ENCODE measurements around the gene ADGRF1.

The ADGRF1 gene

GRCh38 chr6:47079638-47080037 is 37.5 kb upstream of the ADGRF1 start:
- H3K27ac ChIP-seq: no peak overlapping the region
- TF ChIP-seq, protein P1, sequence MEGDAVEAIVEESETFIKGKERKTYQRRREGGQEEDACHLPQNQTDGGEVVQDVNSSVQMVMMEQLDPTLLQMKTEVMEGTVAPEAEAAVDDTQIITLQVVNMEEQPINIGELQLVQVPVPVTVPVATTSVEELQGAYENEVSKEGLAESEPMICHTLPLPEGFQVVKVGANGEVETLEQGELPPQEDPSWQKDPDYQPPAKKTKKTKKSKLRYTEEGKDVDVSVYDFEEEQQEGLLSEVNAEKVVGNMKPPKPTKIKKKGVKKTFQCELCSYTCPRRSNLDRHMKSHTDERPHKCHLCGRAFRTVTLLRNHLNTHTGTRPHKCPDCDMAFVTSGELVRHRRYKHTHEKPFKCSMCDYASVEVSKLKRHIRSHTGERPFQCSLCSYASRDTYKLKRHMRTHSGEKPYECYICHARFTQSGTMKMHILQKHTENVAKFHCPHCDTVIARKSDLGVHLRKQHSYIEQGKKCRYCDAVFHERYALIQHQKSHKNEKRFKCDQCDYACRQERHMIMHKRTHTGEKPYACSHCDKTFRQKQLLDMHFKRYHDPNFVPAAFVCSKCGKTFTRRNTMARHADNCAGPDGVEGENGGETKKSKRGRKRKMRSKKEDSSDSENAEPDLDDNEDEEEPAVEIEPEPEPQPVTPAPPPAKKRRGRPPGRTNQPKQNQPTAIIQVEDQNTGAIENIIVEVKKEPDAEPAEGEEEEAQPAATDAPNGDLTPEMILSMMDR (IDR thresholded peaks at IDR 0.05): no peak
- no peak for DNase-seq (ENCODE audit: low spot score)
- H3K4me3 ChIP-seq: no peak overlapping the region

GRCh38 chr6:47078991-47079390 is 36.9 kb upstream of the ADGRF1 start:
- no peak overlapping the region for H3K4me3 ChIP-seq
- TF ChIP-seq, protein P1 (IDR thresholded peaks at IDR 0.05): no peak
- DNase-seq (ENCODE audit: low spot score): no peak
- H3K27ac ChIP-seq: no peak overlapping the region

DNA sequence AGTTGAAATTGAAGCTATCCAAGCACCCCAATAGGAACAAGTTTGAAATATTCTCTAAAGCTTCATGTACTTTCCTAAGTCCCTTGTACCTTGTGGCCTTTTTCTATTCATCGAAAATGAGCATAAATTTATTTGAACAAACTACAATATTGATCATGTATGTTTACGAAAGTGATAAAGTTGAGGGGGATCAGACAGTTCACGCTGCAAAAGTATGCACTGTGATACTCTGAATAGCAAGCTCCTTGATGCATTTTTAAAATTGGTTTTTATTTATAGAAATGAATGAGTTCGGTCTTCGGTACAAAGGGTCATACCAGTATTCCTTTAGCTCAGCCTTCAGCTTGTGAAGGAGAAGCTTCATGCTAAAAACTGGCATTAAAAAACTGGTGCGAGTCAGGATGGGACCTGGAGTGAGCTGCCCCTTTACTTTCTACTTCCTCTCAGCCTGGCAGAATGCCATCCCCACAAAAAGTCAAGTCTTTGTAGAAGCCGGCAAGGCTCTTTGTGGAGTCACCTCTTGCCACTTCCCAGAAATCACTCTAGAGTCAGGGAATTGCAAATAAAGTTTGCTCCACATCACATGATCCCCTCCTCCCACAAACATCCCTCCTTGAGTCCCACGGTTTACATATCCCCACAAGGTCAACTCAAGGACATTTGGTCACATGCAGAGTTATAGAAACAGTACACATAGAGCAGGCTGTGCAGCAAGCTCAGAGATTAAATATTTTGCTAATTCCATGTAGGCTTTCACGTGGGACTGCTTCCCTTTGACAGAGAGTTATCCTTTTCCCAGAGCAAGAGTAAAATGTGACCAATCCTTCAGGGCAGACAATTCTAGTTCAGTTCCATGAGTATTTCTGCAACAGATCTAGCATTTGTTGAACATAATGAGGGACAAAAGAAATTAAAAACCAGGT is 34.6 kb upstream of the ADGRF1 start:
- DNase-seq (ENCODE audit: low spot score): no peak
- Histone ChIP-seq H3K27ac (no peak overlapping the region), H3K4me3 (no peak overlapping the region)
- TF ChIP-seq, protein P1 (IDR thresholded peaks at IDR 0.05): no peak

DNA sequence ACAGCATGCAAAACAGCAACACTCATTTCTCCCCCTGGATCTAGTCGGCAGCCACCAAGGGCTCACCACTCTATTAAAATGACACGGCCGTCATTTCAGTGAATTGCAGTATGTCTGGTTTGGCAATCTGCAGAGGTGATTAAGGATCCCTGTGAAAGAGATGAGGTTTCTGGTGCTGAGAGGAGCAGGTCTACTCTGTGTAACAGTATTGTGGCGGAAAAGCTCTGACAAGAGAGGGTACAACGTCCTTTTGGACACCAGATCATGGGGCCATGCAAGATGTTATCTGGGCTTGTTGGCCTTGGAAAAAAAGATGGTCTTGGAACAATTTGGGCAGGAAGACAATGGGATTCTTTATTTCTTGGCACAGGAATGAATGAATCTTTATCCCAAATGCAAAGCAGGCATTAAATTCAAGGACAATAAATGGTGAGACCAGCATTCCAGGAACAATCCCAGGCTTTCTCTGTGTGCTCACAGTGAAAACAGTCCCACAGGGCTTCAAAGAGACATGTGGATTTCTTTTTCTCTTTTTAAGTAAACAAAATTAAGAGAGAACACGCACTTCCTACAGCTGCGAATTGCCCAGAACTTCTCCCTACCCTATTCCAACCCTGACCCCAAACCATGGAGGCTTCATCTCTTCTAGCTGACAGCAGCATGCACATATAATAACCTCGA is 33.7 kb upstream of the ADGRF1 start:
- no peak for DNase-seq (ENCODE audit: low spot score)
- TF ChIP-seq, protein P1 (IDR thresholded peaks at IDR 0.05): no peak
- Histone ChIP-seq H3K4me3 (no peak overlapping the region), H3K27ac (no peak overlapping the region)

DNA sequence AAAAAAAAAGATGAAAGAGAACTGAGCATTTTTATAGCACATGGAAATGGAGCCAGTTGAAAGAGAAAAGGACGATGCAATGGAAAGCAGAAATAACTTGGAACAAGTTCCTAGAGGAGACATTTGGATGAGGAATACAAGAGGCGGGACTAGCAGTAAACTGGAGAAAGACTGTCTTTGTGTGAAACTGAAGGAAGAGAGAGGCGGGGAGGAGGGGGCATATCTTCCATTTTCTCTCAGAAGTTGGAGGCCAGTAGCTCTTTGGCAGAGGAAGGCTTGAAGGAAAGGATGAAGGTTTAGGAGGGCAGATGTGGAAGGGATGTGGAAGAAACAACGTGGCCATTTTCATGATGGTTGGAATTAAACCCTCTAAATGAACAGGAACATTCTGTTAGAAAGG is 33.0 kb upstream of the ADGRF1 start:
- H3K27ac ChIP-seq: no peak overlapping the region

DNA sequence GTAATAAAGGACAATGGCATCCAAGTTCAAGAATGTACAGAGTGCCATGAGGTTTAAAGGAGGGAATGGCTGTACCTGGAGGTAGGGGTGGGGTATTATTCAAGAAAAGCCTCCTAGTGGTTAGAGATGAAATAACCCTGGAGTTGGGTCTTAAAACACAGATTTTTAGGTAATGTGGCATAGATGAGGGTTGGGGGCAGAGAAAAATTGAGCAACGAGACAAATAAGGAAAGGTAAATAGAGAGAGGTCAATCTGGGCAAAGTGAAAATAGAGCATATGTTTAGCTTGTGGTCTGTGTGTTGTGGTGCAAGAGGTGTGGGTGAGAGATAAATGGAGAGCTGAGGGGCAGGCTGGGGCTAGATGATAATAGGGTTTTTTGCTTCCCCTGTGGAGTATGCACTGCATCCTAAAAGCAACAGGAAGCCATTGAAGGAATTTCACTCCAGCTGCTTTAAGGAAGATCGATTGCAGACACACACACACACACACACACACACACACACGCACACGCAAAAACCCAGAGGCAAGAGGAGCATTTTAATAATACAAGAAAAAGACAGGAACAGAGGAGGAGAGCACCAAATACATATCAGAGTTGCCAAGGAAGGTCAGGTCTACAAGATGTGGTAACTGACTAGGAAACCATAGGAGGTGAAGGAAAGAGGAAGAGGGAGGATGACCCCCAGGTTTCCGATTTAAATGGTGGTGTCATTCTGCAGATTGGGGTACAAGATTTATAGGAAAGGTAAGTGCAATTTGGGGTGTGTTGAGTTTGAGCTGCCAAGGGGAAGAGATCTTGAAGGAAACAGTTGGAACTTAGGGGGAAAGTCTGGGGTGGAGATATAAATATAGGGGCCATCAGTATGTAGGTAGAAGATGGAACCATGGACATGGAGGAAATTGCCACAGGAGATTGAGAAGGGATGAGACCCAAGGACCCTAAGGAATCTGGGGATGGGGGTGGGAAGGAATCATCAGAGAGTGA is 31.3 kb upstream of the ADGRF1 start:
- H3K4me3 ChIP-seq: no peak overlapping the region

More for the DNA sequence above, 33.0 kb upstream of the ADGRF1 start:
- no peak overlapping the region for H3K4me3 ChIP-seq
- DNase-seq (ENCODE audit: low spot score): no peak
- TF ChIP-seq, protein P1 (IDR thresholded peaks at IDR 0.05): no peak

More for the DNA sequence above, 31.3 kb upstream of the ADGRF1 start:
- TF ChIP-seq, protein P1 (IDR thresholded peaks at IDR 0.05): no peak
- no peak overlapping the region for H3K27ac ChIP-seq
- DNase-seq (ENCODE audit: low spot score): no peak

All from coronary artery (tissue), 2 donors.